ENCODE data around the gene FRMPD1.
A peak's percentile ranks its signal among the peaks of the same experiment; 100 is the strongest.

Gene FRMPD1

GRCh38 chr9:37752642-37753488 lies 102.1 kb downstream of the FRMPD1 start:
- H3K27me3 ChIP-seq (ENCODE audit: insufficient read depth, low read length) = no peaks in the 10 kb centered on the region
- peaks cover 9% of the 10 kb centered on the region; the same call in 1 of the 2 replicates for H3K36me3 ChIP-seq (ENCODE audit: insufficient read depth, low read length)
- H4K20me1 ChIP-seq (ENCODE audit: insufficient read depth, low read length) = no peaks in the 10 kb centered on the region
- H2AFZ ChIP-seq (ENCODE audit: low read length) = peak overlapping the region; percentile 71; the same call in 1 of the 2 replicates
- H3K9ac ChIP-seq (ENCODE audit: low read length) = peak overlapping the region; percentile 98
- no peak for TF ChIP-seq EZH2 (IDR thresholded peaks at IDR 0.05; ENCODE audit: borderline replicate concordance, low read length)
- TF ChIP-seq, protein P1, sequence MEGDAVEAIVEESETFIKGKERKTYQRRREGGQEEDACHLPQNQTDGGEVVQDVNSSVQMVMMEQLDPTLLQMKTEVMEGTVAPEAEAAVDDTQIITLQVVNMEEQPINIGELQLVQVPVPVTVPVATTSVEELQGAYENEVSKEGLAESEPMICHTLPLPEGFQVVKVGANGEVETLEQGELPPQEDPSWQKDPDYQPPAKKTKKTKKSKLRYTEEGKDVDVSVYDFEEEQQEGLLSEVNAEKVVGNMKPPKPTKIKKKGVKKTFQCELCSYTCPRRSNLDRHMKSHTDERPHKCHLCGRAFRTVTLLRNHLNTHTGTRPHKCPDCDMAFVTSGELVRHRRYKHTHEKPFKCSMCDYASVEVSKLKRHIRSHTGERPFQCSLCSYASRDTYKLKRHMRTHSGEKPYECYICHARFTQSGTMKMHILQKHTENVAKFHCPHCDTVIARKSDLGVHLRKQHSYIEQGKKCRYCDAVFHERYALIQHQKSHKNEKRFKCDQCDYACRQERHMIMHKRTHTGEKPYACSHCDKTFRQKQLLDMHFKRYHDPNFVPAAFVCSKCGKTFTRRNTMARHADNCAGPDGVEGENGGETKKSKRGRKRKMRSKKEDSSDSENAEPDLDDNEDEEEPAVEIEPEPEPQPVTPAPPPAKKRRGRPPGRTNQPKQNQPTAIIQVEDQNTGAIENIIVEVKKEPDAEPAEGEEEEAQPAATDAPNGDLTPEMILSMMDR (IDR thresholded peaks at IDR 0.05; ENCODE audit: low read length) = no peak
- no peak overlapping the region for H3K27ac ChIP-seq (ENCODE audit: low read depth, low read length, poor library complexity, severe bottlenecking)
- no peaks in the 10 kb centered on the region for H3K79me2 ChIP-seq (ENCODE audit: insufficient read depth, low read length)
- H3F3A ChIP-seq (ENCODE audit: insufficient read depth, low read length) = no peaks in the 10 kb centered on the region
- H3K9me3 ChIP-seq (ENCODE audit: low read length) = no peaks in the 10 kb centered on the region
- H3K4me1 ChIP-seq (ENCODE audit: insufficient read depth, low read length, severe bottlenecking) = peaks cover 15% of the 10 kb centered on the region
- no peaks in the 10 kb centered on the region for H3K9me2 ChIP-seq (ENCODE audit: low read depth, low read length)
- peak overlapping the region; percentile 100 for H3K4me2 ChIP-seq (ENCODE audit: low read length)
- peak overlapping the region; percentile 97 for H3K4me3 ChIP-seq (ENCODE audit: low read depth, low read length, poor library complexity, severe bottlenecking)

- Histone ChIP-seq H3K36me3 (ENCODE audit: insufficient read depth, low read length) (peaks cover 9% of the 10 kb centered on the region; the same call in 1 of the 2 replicates), H3K9me3 (ENCODE audit: low read length) (no peaks in the 10 kb centered on the region), H3K79me2 (ENCODE audit: insufficient read depth, low read length) (no peaks in the 10 kb centered on the region), H3F3A (ENCODE audit: insufficient read depth, low read length) (no peaks in the 10 kb centered on the region), H3K4me3 (ENCODE audit: low read depth, low read length, poor library complexity, severe bottlenecking) (peak within 1 kb of the TSS; percentile 97), H3K9ac (ENCODE audit: low read length) (peak within 1 kb of the TSS; percentile 98), H4K20me1 (ENCODE audit: insufficient read depth, low read length) (no peaks in the 10 kb centered on the region), H3K27me3 (ENCODE audit: insufficient read depth, low read length) (no peaks in the 10 kb centered on the region), H3K27ac (ENCODE audit: low read depth, low read length, poor library complexity, severe bottlenecking) (peak within 1 kb of the TSS; percentile 59), H3K9me2 (ENCODE audit: low read depth, low read length) (no peaks in the 10 kb centered on the region), H2AFZ (ENCODE audit: low read length) (peak within 1 kb of the TSS; percentile 78; the same call in 1 of the 2 replicates), H3K4me2 (ENCODE audit: low read length) (peak within 1 kb of the TSS; percentile 100), H3K4me1 (ENCODE audit: insufficient read depth, low read length, severe bottlenecking) (peaks cover 15% of the 10 kb centered on the region)
- TF ChIP-seq EZH2 (IDR thresholded peaks at IDR 0.05; ENCODE audit: borderline replicate concordance, low read length) = no peak
- TF ChIP-seq, protein P1 (IDR thresholded peaks at IDR 0.05; ENCODE audit: low read length) = no peak
These were observed 102.9 kb downstream of the FRMPD1 start, which contains the start of gene TRMT10B for GRCh38 chr9:37753489-37754190. Gene TRMT10B, plus strand, starts transcription at chr9:37753805. Its CDS starts 8,127 bp downstream, at chr9:37761932.

DNA sequence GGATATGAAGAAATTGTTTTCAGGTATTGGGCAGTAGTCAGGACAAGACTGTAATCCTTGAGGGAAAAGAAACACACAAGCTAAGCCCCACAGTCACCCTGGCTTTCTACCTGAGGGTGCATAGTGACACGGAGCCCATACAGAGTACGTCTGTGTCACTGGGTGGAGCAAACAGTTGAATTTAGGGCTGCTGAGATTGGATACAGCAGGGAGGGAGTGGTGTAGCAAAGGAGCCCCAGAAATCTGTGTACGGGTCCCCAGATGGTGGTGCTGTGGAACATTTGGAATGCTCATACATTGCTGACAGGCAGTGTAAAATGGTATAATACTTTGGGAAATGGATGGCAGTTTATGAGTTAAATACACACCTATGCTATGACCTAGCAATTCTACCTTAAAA lies 108.0 kb downstream of the FRMPD1 start:
- Histone ChIP-seq H3K27me3 (ENCODE audit: insufficient read depth, low read length) (no peaks in the 10 kb centered on the region), H3K4me2 (ENCODE audit: low read length) (no peak overlapping the region), H3K4me3 (ENCODE audit: low read depth, low read length, poor library complexity, severe bottlenecking) (no peak overlapping the region), H3K27ac (ENCODE audit: low read depth, low read length, poor library complexity, severe bottlenecking) (no peak overlapping the region), H4K20me1 (ENCODE audit: insufficient read depth, low read length) (no peaks in the 10 kb centered on the region), H3K4me1 (ENCODE audit: insufficient read depth, low read length, severe bottlenecking) (peaks cover 9% of the 10 kb centered on the region), H3K9ac (ENCODE audit: low read length) (no peak overlapping the region), H3K36me3 (ENCODE audit: insufficient read depth, low read length) (peaks cover 15% of the 10 kb centered on the region; the same call in 1 of the 2 replicates), H3F3A (ENCODE audit: insufficient read depth, low read length) (0 out of 2 replicates have a peak, but pooled peaks cover 3% of the 10 kb centered on the region), H3K79me2 (ENCODE audit: insufficient read depth, low read length) (no peaks in the 10 kb centered on the region), H2AFZ (ENCODE audit: low read length) (no peak overlapping the region), H3K9me2 (ENCODE audit: low read depth, low read length) (no peaks in the 10 kb centered on the region), H3K9me3 (ENCODE audit: low read length) (no peaks in the 10 kb centered on the region)
- no peak for TF ChIP-seq EZH2 (IDR thresholded peaks at IDR 0.05; ENCODE audit: borderline replicate concordance, low read length)
- TF ChIP-seq, protein P1 (IDR thresholded peaks at IDR 0.05; ENCODE audit: low read length) = no peak

Data from OCI-LY1 (cell line).